B cell (primary cell): ENCODE results near the gene NRXN2. TPM values are rescaled to one million over a fixed set of nuclear protein-coding genes. Genes with fewer than 3 reads are reported as not detected.

Experiments
- ATAC-seq: fragments of 200-7000 bp; cut with Tn5 transposase; one replicate; pipeline ENCODE4 v1.10.0; 2021; ENCODE audit warnings: low read depth, mild to moderate bottlenecking, moderate number of reproducible peaks, moderate library complexity
- CTCF ChIA-PET: fragments of 350-600 bp; sonication (Branson Sonifier 250); formaldehyde crosslinking; loops from one replicate; lab custom pipeline; 2021; ENCODE audit warnings: antibody characterized with exemption, inconsistent platforms; lab: Charles Lee
- POLR2A ChIA-PET: fragments of 350-600 bp; sonication (Branson Sonifier 250); formaldehyde crosslinking; loops from one replicate; lab custom pipeline; 2021; ENCODE audit warnings: antibody characterized with exemption; lab: Charles Lee
- DNase-seq: peaks from one replicate; pipeline ENCODE4 v3.0.0; 2013
- H2AFZ ChIP-seq: 2 replicates; pipeline ENCODE4 v1.6.1; 2012; ENCODE audit warnings: mild to moderate bottlenecking, low read depth, low read length; ENCODE audit not compliant: insufficient read depth, poor library complexity, severe bottlenecking
- H3K27ac ChIP-seq, 2 donors: 1 replicate in 1 of 2; 2 replicates in 1 of 2; pipeline ENCODE4 v1.5.1; 2012 to 2013; ENCODE audit warnings: low read length in 2 of 2, mild to moderate bottlenecking in 2 of 2, moderate library complexity in 1 of 2
- H3K27me3 ChIP-seq, 4 experiments: fragments of 200-600 bp in 1 of 4; sonication (generic) in 1 of 4; replicated peaks in 1 of 4; 1 replicate in 2 of 4; 2 replicates in 2 of 4; pipeline versions ENCODE4 v1.6.1 to v1.7.0; 2013 to 2016; ENCODE audit warnings: low read length in 3 of 4, mild to moderate bottlenecking in 2 of 4, mixed read lengths in 1 of 4, moderate library complexity in 1 of 4; ENCODE audit not compliant: insufficient read depth in 4 of 4, control insufficient read depth in 3 of 4; ENCODE audit errors: control extremely low read depth in 1 of 4
- H3K36me3 ChIP-seq, 2 experiments: replicated peaks in 1 of 2; 1 replicate in 1 of 2; 2 replicates in 1 of 2; pipeline versions ENCODE4 v1.6.1 to v1.7.1; 2013; ENCODE audit warnings: low read length in 1 of 2; ENCODE audit not compliant: insufficient read depth in 2 of 2, control insufficient read depth in 1 of 2; ENCODE audit errors: control extremely low read depth in 1 of 2, extremely low read depth in 1 of 2
- H3K4me1 ChIP-seq, 2 donors: fragments of 200-600 bp in 1 of 2; sonication (generic) in 1 of 2; 1 replicate in 1 of 2; 2 replicates in 1 of 2; pipeline versions ENCODE4 v1.5.1 to v1.6.1; 2013 to 2017; ENCODE audit warnings: low read length in 2 of 2; ENCODE audit not compliant: control insufficient read depth in 2 of 2, insufficient read depth in 2 of 2
- H3K4me2 ChIP-seq: replicated peaks from 2 replicates; pipeline ENCODE3; 2012; ENCODE audit warnings: mild to moderate bottlenecking, low read depth, low read length; ENCODE audit not compliant: poor library complexity, severe bottlenecking
- H3K4me3 ChIP-seq, 5 experiments: fragments of 200-600 bp in 1 of 5; sonication (generic) in 1 of 5; 1 replicate in 3 of 5; 2 replicates in 2 of 5; pipeline versions ENCODE4 v1.5.1 to v1.7.0; 2011 to 2016; ENCODE audit warnings: low read length in 4 of 5, mild to moderate bottlenecking in 4 of 5, low read depth in 2 of 5, control low read depth in 1 of 5, moderate library complexity in 1 of 5; ENCODE audit not compliant: insufficient read depth in 1 of 5; ENCODE audit errors: control extremely low read depth in 1 of 5, extremely low read depth in 1 of 5
- H3K79me2 ChIP-seq: fragments of 200-600 bp; sonication (generic); one replicate; pipeline ENCODE4 v1.6.0; 2016; ENCODE audit warnings: low read length; ENCODE audit not compliant: control insufficient read depth, insufficient read depth
- H3K9ac ChIP-seq: fragments of 200-600 bp; sonication (generic); 2 replicates; pipeline ENCODE4 v1.6.1; 2017; ENCODE audit warnings: mild to moderate bottlenecking, low read length, moderate library complexity
- H3K9me3 ChIP-seq, 3 donors: one replicate each; pipeline versions ENCODE4 v1.6.1 to v1.7.1; 2013; ENCODE audit warnings: low read length in 2 of 3; ENCODE audit not compliant: control insufficient read depth in 2 of 3, insufficient read depth in 1 of 3; ENCODE audit errors: control extremely low read depth in 1 of 3
- H4K20me1 ChIP-seq: 2 replicates; pipeline ENCODE4 v1.6.0; 2012; ENCODE audit warnings: mild to moderate bottlenecking, low read length; ENCODE audit not compliant: insufficient read depth, control insufficient read depth, poor library complexity, severe bottlenecking
- H3K27ac Mint-ChIP-seq: one replicate; pipeline ENCODE4 v1.8.0; 2021; ENCODE audit warnings: mixed read lengths
- H3K27me3 Mint-ChIP-seq: one replicate; pipeline ENCODE4 v1.8.0; 2021; ENCODE audit warnings: mixed read lengths
- H3K4me1 Mint-ChIP-seq: one replicate; pipeline ENCODE4 v1.8.0; 2021; ENCODE audit warnings: mixed read lengths
- H3K4me3 Mint-ChIP-seq: one replicate; pipeline ENCODE4 v1.8.0; 2021; ENCODE audit warnings: mixed read lengths
- H3K9me3 Mint-ChIP-seq: one replicate; pipeline ENCODE4 v1.8.0; 2022; ENCODE audit warnings: mixed read lengths; ENCODE audit not compliant: insufficient read depth
- CTCF ChIP-seq: fragments of 200-600 bp; IDR thresholded peaks from one replicate; pipeline ENCODE4 v1.8.0; 2022; ENCODE audit warnings: antibody characterized with exemption, mild to moderate bottlenecking
- EZH2 ChIP-seq: IDR thresholded peaks from 2 replicates; pipeline ENCODE4 v1.6.1; 2012; ENCODE audit warnings: borderline replicate concordance, low read depth, mild to moderate bottlenecking, moderate library complexity, low read length; ENCODE audit not compliant: insufficient read depth, poor library complexity, severe bottlenecking
- WGBS: methylation state at CpG from one replicate; pipeline ENCODE4 v1.1.5; 2013; ENCODE audit warnings: missing lambda C conversion rate; ENCODE audit not compliant: insufficient coverage; 5-methylcytosine and 5-hydroxymethylcytosine counted together
- intact Hi-C: fragments of 100-400 bp; cut with micrococcal nuclease; formaldehyde crosslinking; loops from one replicate; pipeline ENCODE4 v1.10.0; 2022
- polyA plus RNA-seq: library from polyadenylated mRNA; depleted of rRNA; stranded (reverse); fragments of >200 nt; gene quantifications from 2 replicates; pipeline ENCODE4 v1.2.3, GENCODE V29; 2012
- total RNA-seq, 2 donors: library from RNA; stranded (reverse); fragments of 120-200 nt in 1 of 2; gene quantifications; 1 replicate in 1 of 2; 2 replicates in 1 of 2; pipeline versions ENCODE4 v1.2.3 to v1.2.4, GENCODE V29; 2013 to 2022

NRXN2 gene
- total and polyA plus RNA-seq, 2 donors (not counting 1 experiment from before 2014, with no cell fraction given) = 0.01 to 0.52 TPM

GRCh38 chr11:64590763-64591221 is 132.2 kb downstream of the NRXN2 start, which contains the start of gene SLC22A12:
Gene SLC22A12, plus strand, starts transcription at chr11:64591220. Its CDS starts 337 bp downstream, at chr11:64591557.
- ATAC-seq (no peak), DNase-seq (no peak)
- WGBS = 84% methylated on average over 14 of the region's 14 CpGs
- Histone ChIP-seq H2AFZ (no peak within 1 kb of the TSS), H3K9me3 (peaks cover 0 to 21% (median 5%) of the 10 kb centered on the region in 3 donors), H4K20me1 (no peaks in the 10 kb centered on the region), H3K27ac (no peak within 1 kb of the TSS), H3K4me3 (no peak within 1 kb of the TSS), H3K27me3 (peaks cover 0 to 3% (median 0%) of the 10 kb centered on the region in 4 experiments), H3K9ac (no peak within 1 kb of the TSS), H3K4me1 (no peaks in the 10 kb centered on the region), H3K79me2 (no peaks in the 10 kb centered on the region), H3K36me3 (no peaks in the 10 kb centered on the region), H3K4me2 (no peak within 1 kb of the TSS)
- Mint-ChIP-seq H3K4me3 (no peak within 1 kb of the TSS), H3K4me1 (no peaks in the 10 kb centered on the region), H3K27me3 (peaks cover 19% of the 10 kb centered on the region), H3K9me3 (peaks cover 10% of the 10 kb centered on the region), H3K27ac (no peak within 1 kb of the TSS)
- CTCF ChIA-PET = no interaction called here
- TF ChIP-seq CTCF (no peak), EZH2 (no peak)
- intact Hi-C loops = no loop called here
- POLR2A ChIA-PET = no interaction called here

GRCh38 chr11:64588701-64589100 is 134.3 kb downstream of the NRXN2 start:
- DNase-seq (no peak), ATAC-seq (no peak)
- ChIA-PET CTCF (no interaction called here), POLR2A (no interaction called here)
- no peak overlapping the region for H3K9ac ChIP-seq
- H3K27me3 ChIP-seq = peaks cover 0 to 4% (median 0%) of the 10 kb centered on the region in 4 experiments
- no peaks in the 10 kb centered on the region for H3K4me1 ChIP-seq
- TF ChIP-seq CTCF (no peak), EZH2 (no peak)
- intact Hi-C loops = no loop called here
- H3K9me3 ChIP-seq = peaks cover 0 to 17% (median 5%) of the 10 kb centered on the region in 3 donors
- no peak overlapping the region for H3K4me2 ChIP-seq
- H4K20me1 ChIP-seq = no peaks in the 10 kb centered on the region
- H3K27me3 Mint-ChIP-seq = peaks cover 26% of the 10 kb centered on the region
- no peak overlapping the region for H3K27ac ChIP-seq
- no peaks in the 10 kb centered on the region for H3K36me3 ChIP-seq
- no peak overlapping the region for H3K27ac Mint-ChIP-seq
- no peaks in the 10 kb centered on the region for H3K79me2 ChIP-seq
- H3K9me3 Mint-ChIP-seq = peaks cover 10% of the 10 kb centered on the region
- H2AFZ ChIP-seq = no peak overlapping the region
- H3K4me3 Mint-ChIP-seq = no peak overlapping the region
- no peak overlapping the region for H3K4me3 ChIP-seq
- no CpG with 5 or more reads among the region's 2 CpGs for WGBS
- H3K4me1 Mint-ChIP-seq = no peaks in the 10 kb centered on the region
